H9 (cell line): ENCODE measurements around the gene PAX8. TPM values are rescaled to one million over a fixed set of nuclear protein-coding genes. Genes with fewer than 3 reads are reported as not detected.

Experiments used
- DNase-seq: peaks from one replicate; pipeline ENCODE4 v3.0.0-alpha.2; 2017
- H2AFZ ChIP-seq: one replicate; pipeline ENCODE4 v1.6.1; 2013; ENCODE audit warnings: mild to moderate bottlenecking, low read length, control low read depth, moderate library complexity
- H2AK5ac ChIP-seq: 2 replicates; pipeline ENCODE4 v1.6.1; 2013; ENCODE audit warnings: low read length, control low read depth, mixed read lengths; ENCODE audit not compliant: insufficient read length
- H2BK120ac ChIP-seq: one replicate; pipeline ENCODE4 v1.6.1; 2013; ENCODE audit warnings: low read depth, mild to moderate bottlenecking, low read length, control low read depth, inconsistent platforms; ENCODE audit not compliant: poor library complexity, severe bottlenecking
- H2BK12ac ChIP-seq: 2 replicates; pipeline ENCODE4 v1.6.1; 2013; ENCODE audit warnings: low read length, control low read depth, mixed read lengths, low read depth; ENCODE audit not compliant: insufficient read length
- H2BK15ac ChIP-seq: 2 replicates; pipeline ENCODE4 v1.6.1; 2013; ENCODE audit warnings: low read depth, low read length, control low read depth
- H2BK20ac ChIP-seq: one replicate; pipeline ENCODE4 v1.6.1; 2013; ENCODE audit warnings: low read depth, mild to moderate bottlenecking, low read length, control low read depth, inconsistent platforms; ENCODE audit not compliant: poor library complexity, severe bottlenecking
- H2BK5ac ChIP-seq: 2 replicates; pipeline ENCODE4 v1.6.1; 2013; ENCODE audit warnings: low read length, control low read depth, mixed read lengths; ENCODE audit not compliant: insufficient read length
- H3K14ac ChIP-seq: 2 replicates; pipeline ENCODE4 v1.6.1; 2013; ENCODE audit warnings: low read length, control low read depth; ENCODE audit not compliant: insufficient read depth
- H3K18ac ChIP-seq: 2 replicates; pipeline ENCODE4 v1.6.1; 2013; ENCODE audit warnings: low read depth, mild to moderate bottlenecking, mixed read lengths, low read length, control low read depth; ENCODE audit not compliant: insufficient read length
- H3K23ac ChIP-seq: 2 replicates; pipeline ENCODE4 v1.6.1; 2013; ENCODE audit warnings: low read length, control low read depth, mixed read lengths, low read depth; ENCODE audit not compliant: insufficient read length
- H3K23me2 ChIP-seq: 2 replicates; pipeline ENCODE4 v1.6.1; 2013; ENCODE audit warnings: low read depth, mild to moderate bottlenecking, mixed read lengths, low read length, control low read depth; ENCODE audit not compliant: insufficient read length, poor library complexity, severe bottlenecking
- H3K27ac ChIP-seq: 2 replicates; pipeline ENCODE4 v1.5.1; 2013; ENCODE audit warnings: low read length, control low read depth, mixed read lengths, low read depth; ENCODE audit not compliant: insufficient read length
- H3K27me3 ChIP-seq: 2 replicates; pipeline ENCODE4 v1.6.1; 2013; ENCODE audit warnings: low read length, control low read depth, inconsistent platforms; ENCODE audit not compliant: insufficient read depth
- H3K4ac ChIP-seq: 2 replicates; pipeline ENCODE4 v1.6.1; 2013; ENCODE audit warnings: low read depth, mild to moderate bottlenecking, control low read depth, inconsistent platforms, low read length, moderate library complexity
- H3K4me1 ChIP-seq: 2 replicates; pipeline ENCODE4 v1.6.1; 2013; ENCODE audit warnings: low read length, control low read depth, inconsistent platforms; ENCODE audit not compliant: insufficient read depth
- H3K4me2 ChIP-seq: 2 replicates; pipeline ENCODE4 v1.6.1; 2013; ENCODE audit warnings: low read length, control low read depth, mixed read lengths; ENCODE audit not compliant: insufficient read length, insufficient read depth
- H3K56ac ChIP-seq: 2 replicates; pipeline ENCODE4 v1.6.1; 2013; ENCODE audit warnings: low read depth, mild to moderate bottlenecking, mixed read lengths, low read length, control low read depth; ENCODE audit not compliant: insufficient read length
- H3K79me1 ChIP-seq: 2 replicates; pipeline ENCODE4 v1.6.1; 2013; ENCODE audit warnings: low read depth, mild to moderate bottlenecking, moderate library complexity, low read length, control low read depth, inconsistent platforms; ENCODE audit not compliant: insufficient read depth, poor library complexity, severe bottlenecking
- H3K79me2 ChIP-seq: 2 replicates; pipeline ENCODE4 v1.6.1; 2013; ENCODE audit warnings: low read length, control low read depth, inconsistent platforms; ENCODE audit not compliant: insufficient read depth
- H3K9ac ChIP-seq: 2 replicates; pipeline ENCODE4 v1.6.1; 2013; ENCODE audit warnings: low read length, control low read depth, mixed read lengths; ENCODE audit not compliant: insufficient read length; ENCODE audit errors: extremely low read depth
- H3K9me3 ChIP-seq: one replicate; pipeline ENCODE4 v1.6.1; 2013; ENCODE audit warnings: low read depth, low read length, inconsistent platforms; ENCODE audit not compliant: control insufficient read depth
- H3T11ph ChIP-seq: one replicate; pipeline ENCODE4 v1.6.1; 2013; ENCODE audit warnings: mild to moderate bottlenecking, low read length, control low read depth, inconsistent platforms
- H4K20me1 ChIP-seq: one replicate; pipeline ENCODE4 v1.6.1; 2013; ENCODE audit not compliant: control insufficient read depth, insufficient read length, insufficient read depth
- H4K5ac ChIP-seq: 2 replicates; pipeline ENCODE4 v1.6.1; 2013; ENCODE audit warnings: low read depth, mild to moderate bottlenecking, mixed read lengths, low read length, control low read depth; ENCODE audit not compliant: insufficient read length
- H4K8ac ChIP-seq: replicated peaks from 2 replicates; pipeline ENCODE4 v1.6.1; 2013; ENCODE audit warnings: low read length, control low read depth, mixed read lengths, low read depth; ENCODE audit not compliant: insufficient read length
- H4K91ac ChIP-seq: 2 replicates; pipeline ENCODE4 v1.6.1; 2013; ENCODE audit warnings: low read depth, mild to moderate bottlenecking, moderate library complexity, mixed read lengths, low read length, control low read depth; ENCODE audit not compliant: insufficient read length
- H3K27ac Mint-ChIP-seq, 3 experiments: 2 replicates in 2 of 3; 3 replicates in 1 of 3; pipeline ENCODE4 v1.8.0; 2020 to 2021; ENCODE audit warnings: mixed read lengths in 3 of 3, mild to moderate bottlenecking in 1 of 3, moderate library complexity in 1 of 3
- H3K27me3 Mint-ChIP-seq: 2 replicates; pipeline ENCODE4 v1.8.0; 2021; ENCODE audit warnings: low read depth, mild to moderate bottlenecking, moderate library complexity, mixed read lengths
- H3K36me3 Mint-ChIP-seq, 3 experiments: 2 replicates in 2 of 3; 3 replicates in 1 of 3; pipeline ENCODE4 v1.8.0; 2020 to 2021; ENCODE audit warnings: low read depth in 3 of 3, mixed read lengths in 3 of 3; ENCODE audit not compliant: insufficient read depth in 1 of 3
- H3K4me1 Mint-ChIP-seq, 2 experiments: 2 replicates each; pipeline ENCODE4 v1.8.0; 2020; ENCODE audit warnings: mixed read lengths in 2 of 2
- H3K4me3 Mint-ChIP-seq, 2 experiments: 2 replicates in 1 of 2; 3 replicates in 1 of 2; pipeline ENCODE4 v1.8.0; 2020 to 2021; ENCODE audit warnings: mild to moderate bottlenecking in 2 of 2, mixed read lengths in 2 of 2, moderate library complexity in 1 of 2
- H3K9me3 Mint-ChIP-seq, 2 experiments: 2 replicates in 1 of 2; 3 replicates in 1 of 2; pipeline ENCODE4 v1.8.0; 2020; ENCODE audit warnings: mild to moderate bottlenecking in 2 of 2, mixed read lengths in 2 of 2, moderate library complexity in 1 of 2
- WGBS: extraction: QIAGEN DNeasy Blood & Tissue Kit; methylation state at CpG from one replicate; pipeline ENCODE4 v1.1.7; 2013; ENCODE audit warnings: missing lambda C conversion rate, low lambda C conversion rate, mixed read lengths; ENCODE audit not compliant: insufficient read length; ENCODE audit errors: extremely low coverage; 5-methylcytosine and 5-hydroxymethylcytosine counted together
- total RNA-seq: library from RNA; stranded (reverse); gene quantifications from 2 replicates; pipeline ENCODE4 v1.2.1, GENCODE V29; 2021
- TF ChIP-seq, protein P1 (sequence below): fragments of 200-600 bp; sonication (generic); conservative IDR thresholded peaks from 3 replicates; pipeline ENCODE4 v1.8.0; 2021; ENCODE audit warnings: antibody characterized with exemption, mild to moderate bottlenecking

PAX8 gene
- total RNA-seq, 1 experiment from 2014 or later: not detected

DNA sequence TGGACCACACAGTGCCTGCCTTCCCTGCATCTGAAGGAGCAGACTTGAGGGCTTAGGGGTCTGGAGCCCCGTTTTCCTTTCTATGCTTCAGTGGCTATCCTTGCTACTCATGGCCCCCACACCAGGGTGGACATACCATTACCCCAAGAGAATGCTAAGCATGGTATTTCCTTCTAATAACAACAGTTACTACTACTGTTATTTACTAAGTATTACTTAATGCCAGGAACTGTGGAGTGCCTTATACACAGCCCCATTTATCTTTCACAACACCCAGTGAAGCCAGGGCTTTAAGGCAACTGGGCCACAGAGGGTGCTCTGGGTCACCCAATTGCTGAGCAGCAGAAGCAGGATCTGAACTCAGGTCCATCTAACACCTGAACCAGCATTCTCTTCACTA lies 5.8 kb upstream of the PAX8 start:
- Histone ChIP-seq H3K4me2 (no peak overlapping the region), H2BK12ac (no peak overlapping the region), H3K9me3 (no peaks in the 10 kb centered on the region), H3K4ac (no peak overlapping the region), H3K79me1 (no peaks in the 10 kb centered on the region), H4K91ac (no peak overlapping the region), H3K27ac (no peak overlapping the region), H3K4me1 (peaks cover 2% of the 10 kb centered on the region; the same call in 1 of the 2 replicates), H3K18ac (no peak overlapping the region), H3K23ac (no peak overlapping the region), H2AK5ac (no peak overlapping the region), H4K20me1 (no peaks in the 10 kb centered on the region), H2BK20ac (no peak overlapping the region), H3K27me3 (peaks cover 15% of the 10 kb centered on the region), H2BK15ac (no peak overlapping the region), H3T11ph (no peak overlapping the region), H2BK120ac (no peak overlapping the region), H3K56ac (no peak overlapping the region), H4K8ac (no peak overlapping the region), H3K14ac (no peak overlapping the region), H2AFZ (no peak overlapping the region), H3K23me2 (no peaks in the 10 kb centered on the region), H4K5ac (no peak overlapping the region), H3K79me2 (no peaks in the 10 kb centered on the region; the same call in 1 of the 2 replicates), H3K9ac (no peak overlapping the region), H2BK5ac (no peak overlapping the region)
- TF ChIP-seq, protein P1, sequence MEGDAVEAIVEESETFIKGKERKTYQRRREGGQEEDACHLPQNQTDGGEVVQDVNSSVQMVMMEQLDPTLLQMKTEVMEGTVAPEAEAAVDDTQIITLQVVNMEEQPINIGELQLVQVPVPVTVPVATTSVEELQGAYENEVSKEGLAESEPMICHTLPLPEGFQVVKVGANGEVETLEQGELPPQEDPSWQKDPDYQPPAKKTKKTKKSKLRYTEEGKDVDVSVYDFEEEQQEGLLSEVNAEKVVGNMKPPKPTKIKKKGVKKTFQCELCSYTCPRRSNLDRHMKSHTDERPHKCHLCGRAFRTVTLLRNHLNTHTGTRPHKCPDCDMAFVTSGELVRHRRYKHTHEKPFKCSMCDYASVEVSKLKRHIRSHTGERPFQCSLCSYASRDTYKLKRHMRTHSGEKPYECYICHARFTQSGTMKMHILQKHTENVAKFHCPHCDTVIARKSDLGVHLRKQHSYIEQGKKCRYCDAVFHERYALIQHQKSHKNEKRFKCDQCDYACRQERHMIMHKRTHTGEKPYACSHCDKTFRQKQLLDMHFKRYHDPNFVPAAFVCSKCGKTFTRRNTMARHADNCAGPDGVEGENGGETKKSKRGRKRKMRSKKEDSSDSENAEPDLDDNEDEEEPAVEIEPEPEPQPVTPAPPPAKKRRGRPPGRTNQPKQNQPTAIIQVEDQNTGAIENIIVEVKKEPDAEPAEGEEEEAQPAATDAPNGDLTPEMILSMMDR: no peak
- H3K27ac Mint-ChIP-seq: no peak overlapping the region
- WGBS: no CpG with 5 or more reads among the region's 1 CpG
- H3K27me3 Mint-ChIP-seq: peaks cover 83% of the 10 kb centered on the region
- no peak for DNase-seq
- H3K36me3 Mint-ChIP-seq: no peaks in the 10 kb centered on the region
- peaks cover 0 to 8% of the 10 kb centered on the region in 2 experiments; a peak in 3 of 4 replicates for H3K4me1 Mint-ChIP-seq
- no peak overlapping the region for H3K4me3 Mint-ChIP-seq
- H3K9me3 Mint-ChIP-seq: no peaks in the 10 kb centered on the region
